ENCODE data around the gene SMC6. TPM values are rescaled to one million over a fixed set of nuclear protein-coding genes. Genes with fewer than 3 reads are reported as not detected.

The SMC6 gene
- total RNA-seq, 2 experiments from 2014 or later: 19.7 to 19.9 TPM

DNA sequence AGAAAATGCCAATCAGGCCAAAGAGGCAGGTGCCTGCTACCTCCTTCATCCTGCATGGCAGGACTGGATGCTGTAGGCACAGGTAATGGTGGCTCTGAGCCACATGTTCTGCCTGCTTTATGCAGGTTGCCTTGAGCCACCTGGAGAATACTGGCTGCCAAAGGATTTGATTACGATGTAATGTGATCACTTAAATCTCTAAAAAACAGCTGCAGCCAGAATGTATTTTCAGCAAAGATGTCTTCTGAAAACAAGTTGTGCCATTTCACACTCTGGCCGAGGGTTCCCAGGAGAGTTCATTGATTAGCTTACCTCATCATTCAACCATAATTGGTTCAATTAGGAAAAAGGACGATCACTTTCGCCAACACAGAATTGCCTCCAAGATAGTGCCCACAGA is 44.7 kb upstream of the SMC6 start:
- Mint-ChIP-seq H3K27me3 (peaks cover 14% of the 10 kb centered on the region), H3K9me3 (no peaks in the 10 kb centered on the region), H3K36me3 (ENCODE audit: low read depth) (no peaks in the 10 kb centered on the region), H3K4me1 (ENCODE audit: low read depth) (no peaks in the 10 kb centered on the region), H3K4me3 (no peak overlapping the region), H3K27ac (no peak overlapping the region)
- DNase-seq (no peak), ATAC-seq (no peak)
- ChIA-PET CTCF (no interaction called here), POLR2A (no interaction called here)
- TF ChIP-seq, protein P1, sequence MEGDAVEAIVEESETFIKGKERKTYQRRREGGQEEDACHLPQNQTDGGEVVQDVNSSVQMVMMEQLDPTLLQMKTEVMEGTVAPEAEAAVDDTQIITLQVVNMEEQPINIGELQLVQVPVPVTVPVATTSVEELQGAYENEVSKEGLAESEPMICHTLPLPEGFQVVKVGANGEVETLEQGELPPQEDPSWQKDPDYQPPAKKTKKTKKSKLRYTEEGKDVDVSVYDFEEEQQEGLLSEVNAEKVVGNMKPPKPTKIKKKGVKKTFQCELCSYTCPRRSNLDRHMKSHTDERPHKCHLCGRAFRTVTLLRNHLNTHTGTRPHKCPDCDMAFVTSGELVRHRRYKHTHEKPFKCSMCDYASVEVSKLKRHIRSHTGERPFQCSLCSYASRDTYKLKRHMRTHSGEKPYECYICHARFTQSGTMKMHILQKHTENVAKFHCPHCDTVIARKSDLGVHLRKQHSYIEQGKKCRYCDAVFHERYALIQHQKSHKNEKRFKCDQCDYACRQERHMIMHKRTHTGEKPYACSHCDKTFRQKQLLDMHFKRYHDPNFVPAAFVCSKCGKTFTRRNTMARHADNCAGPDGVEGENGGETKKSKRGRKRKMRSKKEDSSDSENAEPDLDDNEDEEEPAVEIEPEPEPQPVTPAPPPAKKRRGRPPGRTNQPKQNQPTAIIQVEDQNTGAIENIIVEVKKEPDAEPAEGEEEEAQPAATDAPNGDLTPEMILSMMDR (IDR thresholded peaks at IDR 0.05): no peak
- intact Hi-C loops (cut with micrococcal nuclease): no loop called here

DNA sequence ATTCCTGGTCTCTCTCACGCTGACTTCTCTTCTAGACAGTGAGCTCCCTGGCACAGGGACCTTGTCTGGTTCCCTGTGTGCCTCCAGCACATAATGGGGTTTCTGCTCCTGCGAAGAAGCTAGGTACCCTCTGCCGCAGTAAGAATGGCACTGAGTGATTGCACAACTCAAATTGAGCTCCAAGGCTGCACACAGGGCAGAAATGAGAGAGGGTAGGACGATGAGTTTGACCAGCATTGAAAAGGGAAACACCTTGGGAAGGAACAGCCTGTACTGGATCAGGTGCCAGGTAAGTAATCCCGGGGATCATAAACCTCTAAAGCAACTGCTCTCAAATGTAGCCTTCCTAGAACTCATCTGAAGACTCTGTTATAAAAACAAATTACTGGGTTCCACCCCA is 41.7 kb upstream of the SMC6 start:
- ATAC-seq: no peak
- H3K4me3 Mint-ChIP-seq: no peak overlapping the region
- H3K27ac Mint-ChIP-seq: no peak overlapping the region
- no peak for DNase-seq
- TF ChIP-seq, protein P1 (IDR thresholded peaks at IDR 0.05): no peak
- intact Hi-C loops (cut with micrococcal nuclease): no loop called here
- POLR2A ChIA-PET: interaction anchor here (0.6 kb wide), 1 partner anchor 645 kb away, joined by 3 read pairs; no protein-coding TSS in a partner anchor
- H3K36me3 Mint-ChIP-seq (ENCODE audit: low read depth): no peaks in the 10 kb centered on the region
- peaks cover 30% of the 10 kb centered on the region for H3K27me3 Mint-ChIP-seq
- CTCF ChIA-PET: interaction anchor here (0.9 kb wide), 1 partner anchor 9 kb away, joined by 3 read pairs; no protein-coding TSS in a partner anchor
- H3K4me1 Mint-ChIP-seq (ENCODE audit: low read depth): peaks cover 3% of the 10 kb centered on the region
- no peaks in the 10 kb centered on the region for H3K9me3 Mint-ChIP-seq

DNA sequence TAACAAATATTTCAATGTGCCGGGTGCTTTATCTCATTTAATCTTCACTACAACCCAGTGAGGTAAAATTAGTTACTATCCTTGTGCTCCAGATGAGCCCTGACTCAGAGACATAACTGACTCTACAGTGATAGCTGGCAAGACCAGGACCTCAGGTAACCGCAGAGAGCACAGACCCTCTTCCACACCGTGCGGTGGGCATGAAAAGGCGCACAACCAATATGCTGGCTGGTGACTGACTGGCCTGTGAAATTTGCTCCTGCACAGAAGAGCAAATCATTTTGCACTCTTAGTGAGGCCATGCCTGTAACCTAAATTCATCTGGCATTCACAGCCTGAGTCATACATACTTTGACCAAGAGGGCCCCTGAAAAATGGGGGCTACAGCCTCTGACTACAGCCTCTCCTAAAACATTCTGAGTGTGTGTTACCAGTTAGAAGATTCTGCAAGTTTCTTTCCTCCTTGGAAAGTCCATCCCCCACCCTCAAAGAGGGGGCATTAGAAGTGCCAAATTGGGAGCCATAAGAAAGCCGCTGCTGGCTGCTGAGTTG is 40.3 kb upstream of the SMC6 start:
- Mint-ChIP-seq H3K9me3 (no peaks in the 10 kb centered on the region), H3K27ac (no peak overlapping the region), H3K4me1 (ENCODE audit: low read depth) (peaks cover 3% of the 10 kb centered on the region), H3K27me3 (peaks cover 30% of the 10 kb centered on the region), H3K4me3 (no peak overlapping the region), H3K36me3 (ENCODE audit: low read depth) (no peaks in the 10 kb centered on the region)
- intact Hi-C loops (cut with micrococcal nuclease): no loop called here
- TF ChIP-seq, protein P1 (IDR thresholded peaks at IDR 0.05): no peak
- POLR2A ChIA-PET: no interaction called here
- DNase-seq: no peak
- no peak for ATAC-seq
- CTCF ChIA-PET: no interaction called here

DNA sequence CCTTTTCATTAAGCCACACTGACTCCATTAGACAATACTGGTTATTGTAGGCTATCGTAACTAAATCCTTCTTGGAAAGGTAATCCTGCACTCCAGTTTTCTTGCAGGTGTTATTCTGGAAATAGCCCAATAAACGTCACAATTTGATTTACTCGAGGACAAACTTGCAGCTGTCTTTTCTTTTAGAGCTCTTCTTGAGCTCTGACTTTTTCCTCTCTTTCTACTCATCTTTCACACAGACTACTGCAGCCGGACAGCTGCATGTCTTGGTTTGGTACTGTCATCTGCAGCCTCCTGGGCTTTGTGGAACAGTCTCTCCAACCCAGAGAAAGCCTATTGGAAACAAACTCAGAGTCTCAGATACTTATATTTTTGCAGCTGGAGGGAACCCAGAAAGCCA is 39.7 kb upstream of the SMC6 start:
- ATAC-seq (no peak), DNase-seq (no peak)
- POLR2A ChIA-PET: no interaction called here
- Mint-ChIP-seq H3K27ac (no peak overlapping the region), H3K4me3 (no peak overlapping the region), H3K27me3 (peaks cover 30% of the 10 kb centered on the region), H3K4me1 (ENCODE audit: low read depth) (peaks cover 3% of the 10 kb centered on the region), H3K9me3 (no peaks in the 10 kb centered on the region), H3K36me3 (ENCODE audit: low read depth) (no peaks in the 10 kb centered on the region)
- TF ChIP-seq, protein P1 (IDR thresholded peaks at IDR 0.05): no peak
- intact Hi-C loops (cut with micrococcal nuclease): no loop called here
- CTCF ChIA-PET: no interaction called here

DNA sequence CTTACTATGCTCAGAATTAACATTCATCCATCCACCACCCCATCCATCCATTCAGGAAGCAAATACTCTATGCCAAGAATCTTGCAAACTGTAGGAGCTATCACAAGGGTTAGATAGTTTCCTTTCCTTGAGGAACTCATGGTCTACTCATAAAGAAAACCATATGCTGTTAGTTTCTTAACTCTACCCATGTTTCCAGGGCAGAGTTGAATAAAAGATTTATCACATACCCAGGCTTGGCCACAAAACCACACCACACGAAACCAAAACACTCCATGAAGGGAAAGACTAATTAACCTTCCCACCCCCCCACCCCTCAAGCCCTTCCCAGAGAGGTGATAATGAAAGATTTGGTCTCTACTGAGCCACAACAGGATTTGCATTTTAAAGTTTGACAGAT is 38.9 kb upstream of the SMC6 start:
- Mint-ChIP-seq H3K36me3 (ENCODE audit: low read depth) (no peaks in the 10 kb centered on the region), H3K9me3 (no peaks in the 10 kb centered on the region), H3K27me3 (peaks cover 28% of the 10 kb centered on the region), H3K4me3 (no peak overlapping the region), H3K4me1 (ENCODE audit: low read depth) (peaks cover 3% of the 10 kb centered on the region), H3K27ac (no peak overlapping the region)
- ChIA-PET POLR2A (no interaction called here), CTCF (no interaction called here)
- intact Hi-C loops (cut with micrococcal nuclease): no loop called here
- no peak for DNase-seq
- no peak for ATAC-seq
- TF ChIP-seq, protein P1 (IDR thresholded peaks at IDR 0.05): no peak

Data from activated CD8-positive, alpha-beta T cell treated with anti-CD3 and anti-CD28 coated beads for 36 hours (primary cell).